UCSD-AML1 (cell line): ENCODE measurements around the gene ADARB1.

Source experiments
- DNase-seq: peaks from one replicate; lab custom pipeline; 2025; ENCODE audit not compliant: unreplicated experiment; lab: John Stamatoyannopoulos, UW

ADARB1 gene

GRCh38 chr21:45091550-45092322 is 17.4 kb downstream of the ADARB1 start:
- DNase-seq: no peak

GRCh38 chr21:45093035-45093532 is 18.7 kb downstream of the ADARB1 start:
- DNase-seq: no peak

GRCh38 chr21:45094412-45094811 is 20.0 kb downstream of the ADARB1 start:
- DNase-seq: no peak

GRCh38 chr21:45095505-45095904 is 21.1 kb downstream of the ADARB1 start:
- no peak for DNase-seq

- no peak for DNase-seq
Measured at GRCh38 chr21:45096217-45096616, 21.8 kb downstream of the ADARB1 start.

GRCh38 chr21:45097827-45098387 is 23.5 kb downstream of the ADARB1 start:
- DNase-seq: no peak

GRCh38 chr21:45098867-45099266 is 24.5 kb downstream of the ADARB1 start:
- DNase-seq: no peak

GRCh38 chr21:45099571-45099970 is 25.2 kb downstream of the ADARB1 start:
- DNase-seq: no peak

- DNase-seq: no peak
Measured at GRCh38 chr21:45100866-45101265, 26.5 kb downstream of the ADARB1 start.

- no peak for DNase-seq
Measured at GRCh38 chr21:45102391-45102932, 28.1 kb downstream of the ADARB1 start.

- DNase-seq: no peak
Measured at GRCh38 chr21:45103971-45104520, 29.7 kb downstream of the ADARB1 start.

- no peak for DNase-seq
Measured at GRCh38 chr21:45104560-45104959, 30.2 kb downstream of the ADARB1 start.

- DNase-seq: no peak
Measured at GRCh38 chr21:45105906-45106485, 31.6 kb downstream of the ADARB1 start.

GRCh38 chr21:45108034-45108790 is 33.8 kb downstream of the ADARB1 start:
- no peak for DNase-seq

GRCh38 chr21:45108808-45109781 is 34.7 kb downstream of the ADARB1 start:
- no peak for DNase-seq

GRCh38 chr21:45109831-45110492 is 35.6 kb downstream of the ADARB1 start:
- peak; percentile 65 for DNase-seq

- no peak for DNase-seq
Measured at GRCh38 chr21:45110873-45111624, 36.7 kb downstream of the ADARB1 start.

- DNase-seq: no peak
Measured at GRCh38 chr21:45111703-45112102, 37.3 kb downstream of the ADARB1 start.
